Measurements from ENCODE around the gene PYHIN1. TPM values are rescaled to one million over a fixed set of nuclear protein-coding genes. Genes with fewer than 3 reads are reported as not detected.

PYHIN1 gene
- total and polyA plus RNA-seq, 2 of the 8 experiments (the other 6 are each of a cell fraction or from before 2014, with no cell fraction given) = not detected

GRCh38 chr1:158901623-158902022, 29.7 kb upstream of the PYHIN1 start:
- Histone ChIP-seq H3K9me3 (ENCODE audit: insufficient read depth in 2 of 2, low read depth in 1 of 2, low read length in 1 of 2) (no peaks in the 10 kb centered on the region), H3K18ac (ENCODE audit: extremely low read depth, low read length) (no peak overlapping the region), H4K5ac (ENCODE audit: insufficient read length, low read depth, low read length) (no peak overlapping the region), H3K27ac (ENCODE audit: low read depth, low read length) (no peak overlapping the region), H4K8ac (ENCODE audit: extremely low read depth, insufficient read depth, low read length) (no peak overlapping the region), H2BK20ac (ENCODE audit: low read length) (no peak overlapping the region), H3K79me2 (ENCODE audit: control insufficient read depth in 1 of 2, insufficient read depth in 2 of 2, low read length in 2 of 2) (no peaks in the 10 kb centered on the region), H3K4me2 (ENCODE audit: insufficient read depth in 1 of 2, low read depth in 2 of 2, low read length in 2 of 2) (no peak overlapping the region), H2AFZ (ENCODE audit: low read length) (no peak overlapping the region), H3K27me3 (replicated peaks in 1 of 4; ENCODE audit: control insufficient read depth in 3 of 4, extremely low read depth in 1 of 4, insufficient read depth in 3 of 4, low read length in 3 of 4) (no peaks in the 10 kb centered on the region), H3K79me1 (ENCODE audit: low read depth, low read length) (no peaks in the 10 kb centered on the region), H2BK15ac (ENCODE audit: low read length) (no peak overlapping the region), H3K4me3 (ENCODE audit: extremely low read depth in 1 of 4, insufficient read depth in 2 of 4, low read depth in 3 of 4, low read length in 4 of 4) (no peak overlapping the region), H2BK5ac (ENCODE audit: low read depth, low read length) (no peak overlapping the region), H4K91ac (replicated peaks; ENCODE audit: insufficient read length, low read length) (no peak overlapping the region), H3K36me3 (ENCODE audit: control insufficient read depth in 2 of 4, insufficient read depth in 4 of 4, low read length in 3 of 4) (no peaks in the 10 kb centered on the region), H3K23ac (ENCODE audit: insufficient read length) (no peak overlapping the region), H2BK120ac (replicated peaks; ENCODE audit: low read depth, low read length) (no peak overlapping the region), H3K56ac (replicated peaks; ENCODE audit: insufficient read length, low read depth, low read length) (no peak overlapping the region), H3K4me1 (replicated peaks in 1 of 4; ENCODE audit: control insufficient read depth in 3 of 4, insufficient read depth in 4 of 4, low read length in 3 of 4) (no peaks in the 10 kb centered on the region), H2BK12ac (ENCODE audit: low read depth, low read length) (no peak overlapping the region), H3K9ac (replicated peaks in 1 of 4; ENCODE audit: extremely low read depth in 1 of 4, low read depth in 3 of 4, low read length in 3 of 4) (no peak overlapping the region), H3K14ac (ENCODE audit: insufficient read length) (no peak overlapping the region), H4K20me1 (replicated peaks in 1 of 2; ENCODE audit: control insufficient read depth in 1 of 2, insufficient read depth in 2 of 2, low read length in 2 of 2) (no peaks in the 10 kb centered on the region), H3K4ac (replicated peaks; ENCODE audit: insufficient read length, low read depth, low read length) (no peak overlapping the region), H3K23me2 (ENCODE audit: low read depth, low read length) (no peaks in the 10 kb centered on the region), H2AK5ac (ENCODE audit: low read depth, low read length) (no peak overlapping the region)
- DNase-seq (ENCODE audit: low read depth in 1 of 2, low spot score in 2 of 2) = no peak
- no peak for FAIRE-seq
- POLR2A ChIA-PET (ENCODE audit: partially characterized antibody) = no interaction called here
- WGBS, 2 experiments (ENCODE audit: extremely low coverage in 1 of 2, insufficient coverage in 1 of 2, insufficient read length in 1 of 2, insufficient replicate concordance in 2 of 2, low coverage in 1 of 2, low lambda C conversion rate in 2 of 2, missing lambda C conversion rate in 1 of 2) = 98% methylated on average over 3 of the region's 3 CpGs; no CpG with 5 or more reads in 1 of the 2 experiments
- TF ChIP-seq BRCA1 (IDR thresholded peaks at IDR 0.05; ENCODE audit: low read depth, low read length) (no peak), CHD1 (IDR thresholded peaks at IDR 0.05; ENCODE audit: low read depth, low read length) (no peak), EZH2 (IDR thresholded peaks at IDR 0.05; ENCODE audit: low read depth, low read length, severe bottlenecking) (no peak), CTBP2 (IDR thresholded peaks at IDR 0.05; ENCODE audit: borderline replicate concordance, insufficient read depth, insufficient read length, low read length) (no peak)
- CTCF ChIA-PET (ENCODE audit: partially characterized antibody) = no interaction called here

Measured in H1 (cell line).